Measurements from ENCODE around the gene PKN3. TPM values are rescaled to one million over a fixed set of nuclear protein-coding genes. Genes with fewer than 3 reads are reported as not detected.

The PKN3 gene
- total and polyA plus RNA-seq, 9 of the 15 experiments (the other 6 are each of a cell fraction or from before 2014, with no cell fraction given), result 0.82 to 49.2 (median 19.7) TPM

GRCh38 chr9:128688501-128689292 lies 13.6 kb upstream of the PKN3 start, which contains the start of gene SET (continued):
- no peak for TF ChIP-seq CTCFL (IDR thresholded peaks at IDR 0.05; ENCODE audit: borderline replicate concordance, insufficient read depth, low read depth, low read length, poor library complexity, severe bottlenecking)
- no peak for TF ChIP-seq RBM15 (IDR thresholded peaks at IDR 0.05; ENCODE audit: insufficient read depth, low read length)
- TF ChIP-seq NR3C1 (CRISPR knock-in tag; IDR thresholded peaks at IDR 0.05), result no peak
- TF ChIP-seq SETDB1 (IDR thresholded peaks at IDR 0.05; ENCODE audit: low read length), result no peak
- TF ChIP-seq MXD1 (CRISPR knock-in tag; IDR thresholded peaks at IDR 0.05; ENCODE audit: borderline replicate concordance, poor library complexity, severe bottlenecking), result peak; percentile 43
- no peak for TF ChIP-seq TAL1 (IDR thresholded peaks at IDR 0.05)
- TF ChIP-seq SIX5 (IDR thresholded peaks at IDR 0.05; ENCODE audit: borderline replicate concordance in 1 of 2, insufficient read depth in 1 of 2, low read depth in 1 of 2, low read length in 2 of 2), result no peak
- TF ChIP-seq CREB3 (tag; conservative IDR thresholded peaks at IDR 0.05; ENCODE audit: low read depth), result peak; percentile 91
- TF ChIP-seq POLR2AphosphoS2 (IDR thresholded peaks at IDR 0.05; ENCODE audit: low read length), result no peak
- TF ChIP-seq EP400 (IDR thresholded peaks at IDR 0.05), result no peak
- TF ChIP-seq, protein P1, sequence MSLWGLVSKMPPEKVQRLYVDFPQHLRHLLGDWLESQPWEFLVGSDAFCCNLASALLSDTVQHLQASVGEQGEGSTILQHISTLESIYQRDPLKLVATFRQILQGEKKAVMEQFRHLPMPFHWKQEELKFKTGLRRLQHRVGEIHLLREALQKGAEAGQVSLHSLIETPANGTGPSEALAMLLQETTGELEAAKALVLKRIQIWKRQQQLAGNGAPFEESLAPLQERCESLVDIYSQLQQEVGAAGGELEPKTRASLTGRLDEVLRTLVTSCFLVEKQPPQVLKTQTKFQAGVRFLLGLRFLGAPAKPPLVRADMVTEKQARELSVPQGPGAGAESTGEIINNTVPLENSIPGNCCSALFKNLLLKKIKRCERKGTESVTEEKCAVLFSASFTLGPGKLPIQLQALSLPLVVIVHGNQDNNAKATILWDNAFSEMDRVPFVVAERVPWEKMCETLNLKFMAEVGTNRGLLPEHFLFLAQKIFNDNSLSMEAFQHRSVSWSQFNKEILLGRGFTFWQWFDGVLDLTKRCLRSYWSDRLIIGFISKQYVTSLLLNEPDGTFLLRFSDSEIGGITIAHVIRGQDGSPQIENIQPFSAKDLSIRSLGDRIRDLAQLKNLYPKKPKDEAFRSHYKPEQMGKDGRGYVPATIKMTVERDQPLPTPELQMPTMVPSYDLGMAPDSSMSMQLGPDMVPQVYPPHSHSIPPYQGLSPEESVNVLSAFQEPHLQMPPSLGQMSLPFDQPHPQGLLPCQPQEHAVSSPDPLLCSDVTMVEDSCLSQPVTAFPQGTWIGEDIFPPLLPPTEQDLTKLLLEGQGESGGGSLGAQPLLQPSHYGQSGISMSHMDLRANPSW (CRISPR knock-in tag; IDR thresholded peaks at IDR 0.05), result peak; percentile 72; the same call in 1 of the 2 replicates
- TF ChIP-seq BCL6 (CRISPR knock-in tag; IDR thresholded peaks at IDR 0.05), result no peak
- TF ChIP-seq MTA1 (IDR thresholded peaks at IDR 0.05; ENCODE audit: borderline replicate concordance), result peak; percentile 61; the same call in 1 of the 2 replicates
- peak; percentile 38 for TF ChIP-seq CBX1 (IDR thresholded peaks at IDR 0.05; ENCODE audit: low read depth)
- peak; percentile 50 for TF ChIP-seq RBBP5 (IDR thresholded peaks at IDR 0.05; ENCODE audit: borderline replicate concordance, insufficient read depth, low read length, poor library complexity, severe bottlenecking)
- peak; percentile 78; the same call in 1 of the 2 replicates for TF ChIP-seq AFF4 (CRISPR knock-in tag; IDR thresholded peaks at IDR 0.05)

All from K562 (cell line).